Neuron (in vitro differentiated cells): ENCODE data around the gene HMGCS2.

Experiments
- H2AFZ ChIP-seq: one replicate; pipeline ENCODE4 v1.6.1; 2013; ENCODE audit warnings: low read depth, mild to moderate bottlenecking, inconsistent platforms, low read length, moderate library complexity
- H3K27me3 ChIP-seq: one replicate; pipeline ENCODE4 v1.6.1; 2013; ENCODE audit warnings: low read length; ENCODE audit not compliant: insufficient read depth
- H3K36me3 ChIP-seq: one replicate; pipeline ENCODE4 v1.6.1; 2013; ENCODE audit warnings: low read length; ENCODE audit not compliant: insufficient read depth
- H3K4me1 ChIP-seq: one replicate; pipeline ENCODE4 v1.6.1; 2013; ENCODE audit warnings: low read length; ENCODE audit not compliant: insufficient read depth
- H3K4me3 ChIP-seq: 2 replicates; pipeline ENCODE4 v1.5.1; 2013; ENCODE audit warnings: mild to moderate bottlenecking, low read length, moderate library complexity
- H3K9me3 ChIP-seq: one replicate; pipeline ENCODE4 v1.6.1; 2013; ENCODE audit warnings: low read length

The HMGCS2 gene

DNA sequence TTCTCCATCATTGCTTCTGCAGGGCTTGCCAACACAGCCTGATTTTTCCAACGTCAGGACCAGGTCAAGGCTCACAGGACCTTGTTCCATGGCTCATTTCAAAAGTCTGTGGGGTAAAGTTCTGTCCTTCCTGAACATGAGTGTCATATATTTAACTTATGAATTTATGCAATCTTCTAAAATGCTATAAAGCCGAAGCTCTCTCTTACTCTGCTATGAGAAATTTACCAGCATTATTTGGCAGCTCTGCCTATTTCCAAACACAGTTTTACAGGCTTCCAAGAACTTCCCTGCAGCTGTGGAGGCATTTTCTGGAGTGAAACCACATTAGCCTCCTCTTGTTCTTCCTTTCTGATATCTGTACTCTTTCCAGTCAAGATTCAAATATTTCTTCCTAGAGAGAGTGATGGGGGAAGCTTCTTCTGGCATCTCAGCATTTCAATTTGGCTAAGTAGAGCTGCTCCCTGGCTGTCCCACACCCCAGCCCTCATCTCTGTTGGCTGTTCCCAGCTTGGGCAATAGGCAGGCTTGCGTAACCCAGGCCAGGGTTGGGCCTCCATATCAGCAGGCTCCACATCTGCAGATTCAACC is 15.6 kb upstream of the HMGCS2 start:
- Histone ChIP-seq H3K9me3 (no peaks in the 10 kb centered on the region), H3K4me3 (no peak overlapping the region), H3K36me3 (no peaks in the 10 kb centered on the region), H3K4me1 (peaks cover 4% of the 10 kb centered on the region), H2AFZ (no peak overlapping the region), H3K27me3 (peaks cover 2% of the 10 kb centered on the region)

DNA sequence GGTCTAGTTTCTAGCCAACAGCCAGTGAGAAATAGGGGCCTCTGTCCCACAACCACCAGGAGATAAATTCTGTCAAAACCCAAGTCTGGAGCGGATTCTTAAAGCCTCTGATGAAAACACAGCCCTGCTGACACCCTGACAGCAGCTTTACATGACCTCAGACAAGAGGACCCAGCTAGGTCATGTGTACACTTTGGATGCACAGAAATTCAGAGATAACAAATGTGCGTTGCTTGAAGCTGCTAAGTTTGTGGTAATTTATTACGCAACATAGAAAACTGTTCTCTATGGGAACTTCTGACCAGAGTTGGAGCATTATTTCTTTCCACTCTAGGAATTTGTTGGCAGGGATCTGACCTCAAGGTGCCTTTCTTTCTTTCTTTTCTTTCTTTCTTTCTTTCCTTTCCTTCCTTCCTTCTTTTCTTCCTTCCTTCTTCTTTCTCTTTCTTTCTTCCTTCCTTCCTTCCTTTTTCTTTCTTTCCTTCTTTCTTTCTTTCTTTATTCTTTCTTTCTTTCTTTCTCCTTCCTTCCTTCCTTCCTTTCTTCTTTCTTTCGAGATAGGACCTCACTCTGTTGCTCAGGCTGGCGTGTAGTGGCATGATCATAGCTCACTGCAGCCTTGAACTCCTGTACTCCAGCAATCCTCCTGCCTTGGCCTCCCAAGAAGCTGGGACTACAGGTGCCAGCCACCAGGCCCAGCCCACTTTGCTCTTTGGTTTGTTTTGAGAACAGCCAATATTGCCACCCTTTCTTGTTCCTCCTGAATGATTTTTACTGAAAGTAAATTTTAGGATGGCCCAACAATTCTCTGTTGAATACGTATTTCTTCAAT is 14.9 kb upstream of the HMGCS2 start:
- peaks cover 2% of the 10 kb centered on the region for H3K27me3 ChIP-seq

DNA sequence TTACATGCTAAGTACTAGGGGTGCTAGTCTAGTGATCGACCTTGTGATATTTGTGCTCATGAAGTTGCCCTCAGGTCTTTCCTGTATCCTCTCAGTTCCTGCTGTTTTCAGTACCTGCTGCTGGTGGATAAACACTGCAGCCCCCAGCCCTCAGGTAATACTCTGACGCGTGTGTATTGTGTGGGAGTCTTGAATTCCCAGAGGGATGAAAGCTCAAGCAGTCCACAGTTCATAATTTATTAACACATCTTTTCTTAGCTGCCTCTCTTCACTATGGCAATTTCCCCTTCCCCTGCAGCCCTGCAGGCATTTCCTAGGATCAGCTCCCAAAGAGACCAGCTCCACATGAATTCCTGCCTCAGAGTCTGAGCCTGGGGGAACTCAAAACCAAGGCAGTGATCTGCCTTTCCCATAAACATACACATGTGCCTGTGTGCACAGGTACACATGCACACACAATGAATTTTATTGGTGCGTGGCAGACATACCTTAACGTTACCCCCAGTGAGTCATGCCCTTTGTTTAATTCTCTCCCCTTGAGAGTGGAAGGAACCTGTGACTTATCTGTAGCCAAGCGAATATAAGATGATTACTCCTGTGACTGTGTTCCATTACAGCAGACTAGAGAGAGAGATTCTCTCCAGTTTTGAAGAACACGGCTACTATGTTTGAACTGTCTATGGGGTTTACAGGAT is 14.1 kb upstream of the HMGCS2 start:
- Histone ChIP-seq H3K4me3 (no peak overlapping the region), H2AFZ (no peak overlapping the region), H3K27me3 (peaks cover 2% of the 10 kb centered on the region), H3K36me3 (no peaks in the 10 kb centered on the region), H3K9me3 (no peaks in the 10 kb centered on the region), H3K4me1 (peaks cover 4% of the 10 kb centered on the region)

More for the DNA sequence above, 14.9 kb upstream of the HMGCS2 start:
- no peaks in the 10 kb centered on the region for H3K9me3 ChIP-seq
- H3K36me3 ChIP-seq: no peaks in the 10 kb centered on the region
- H3K4me1 ChIP-seq: peaks cover 4% of the 10 kb centered on the region
- no peak overlapping the region for H3K4me3 ChIP-seq
- no peak overlapping the region for H2AFZ ChIP-seq

DNA sequence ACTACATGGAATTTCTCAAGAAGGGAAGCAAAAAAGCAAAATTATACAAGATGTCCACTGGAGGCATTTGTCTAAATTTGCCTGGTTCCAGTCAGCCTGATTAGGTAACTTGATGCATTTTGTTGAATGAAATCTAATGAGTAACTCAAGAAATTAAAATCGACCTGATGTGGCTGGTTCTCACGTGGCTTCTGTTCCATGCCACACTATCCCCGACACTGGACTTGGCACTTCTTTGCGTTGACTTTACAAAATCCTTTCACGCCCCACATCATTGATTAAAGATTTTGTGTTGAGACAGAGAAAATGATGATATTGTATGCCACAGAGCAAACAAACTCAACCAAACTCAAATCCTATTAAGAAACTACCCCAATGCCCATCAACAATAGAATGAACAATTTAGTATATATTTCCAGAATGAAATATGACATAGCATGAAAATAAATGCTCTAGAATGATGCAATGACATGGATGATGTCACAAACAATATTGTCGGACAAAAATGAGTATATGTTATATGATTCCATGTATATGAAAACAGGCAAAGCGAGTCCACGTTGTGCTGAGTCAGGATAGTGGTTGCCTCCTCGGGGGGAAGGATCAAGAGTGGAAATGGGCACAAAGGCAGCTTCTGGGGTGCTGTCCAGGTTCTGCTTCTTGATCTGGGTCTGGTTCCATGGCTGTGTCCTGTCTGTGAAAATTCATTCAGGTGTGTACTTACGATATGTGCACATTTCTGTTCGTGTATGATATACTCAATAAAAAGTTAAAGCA is 12.9 kb upstream of the HMGCS2 start:
- H3K4me1 ChIP-seq: peaks cover 4% of the 10 kb centered on the region
- no peak overlapping the region for H3K4me3 ChIP-seq
- peaks cover 2% of the 10 kb centered on the region for H3K27me3 ChIP-seq
- H2AFZ ChIP-seq: no peak overlapping the region
- H3K9me3 ChIP-seq: no peaks in the 10 kb centered on the region
- H3K36me3 ChIP-seq: no peaks in the 10 kb centered on the region

DNA sequence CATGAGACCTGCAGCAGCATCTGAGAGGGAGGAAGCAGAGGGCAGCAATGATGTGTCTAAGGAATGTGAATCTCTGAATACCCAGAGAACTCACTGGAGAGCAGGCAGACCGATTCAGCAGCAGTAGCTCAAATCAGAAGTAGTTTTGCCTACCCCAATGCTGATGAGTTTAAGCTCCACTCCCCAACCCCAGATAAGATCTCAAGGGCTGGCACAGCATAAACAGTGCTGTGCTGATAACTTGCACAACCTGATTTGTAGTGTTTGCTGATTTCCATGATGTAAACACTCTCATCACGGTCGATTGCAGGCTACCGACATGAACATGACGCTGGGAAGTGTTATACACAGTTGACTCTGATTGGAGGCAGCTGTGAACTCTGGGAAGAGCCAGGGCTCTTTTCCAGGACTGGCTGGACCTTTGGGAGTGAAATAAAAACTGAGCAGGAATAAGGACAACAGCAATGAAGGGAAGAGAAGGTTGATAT is 11.2 kb upstream of the HMGCS2 start:
- H3K4me1 ChIP-seq: no peaks in the 10 kb centered on the region
- H3K27me3 ChIP-seq: peaks cover 2% of the 10 kb centered on the region
- no peak overlapping the region for H3K4me3 ChIP-seq

GRCh38 chr1:119778886-119779560 is 10.3 kb upstream of the HMGCS2 start:
- Histone ChIP-seq H3K4me1 (peaks cover under 1% of the 10 kb centered on the region), H3K9me3 (no peaks in the 10 kb centered on the region), H3K36me3 (no peaks in the 10 kb centered on the region), H2AFZ (no peak overlapping the region), H3K4me3 (no peak overlapping the region), H3K27me3 (peaks cover 2% of the 10 kb centered on the region)

More for the DNA sequence above, 11.2 kb upstream of the HMGCS2 start:
- Histone ChIP-seq H3K36me3 (no peaks in the 10 kb centered on the region), H3K9me3 (no peaks in the 10 kb centered on the region), H2AFZ (no peak overlapping the region)

GRCh38 chr1:119778359-119778758 is 9.7 kb upstream of the HMGCS2 start:
- H3K9me3 ChIP-seq: no peaks in the 10 kb centered on the region
- H3K27me3 ChIP-seq: no peaks in the 10 kb centered on the region
- H3K4me3 ChIP-seq: no peak overlapping the region

GRCh38 chr1:119774746-119775490 is 6.2 kb upstream of the HMGCS2 start:
- no peak overlapping the region for H2AFZ ChIP-seq
- H3K4me3 ChIP-seq: no peak overlapping the region
- no peaks in the 10 kb centered on the region for H3K27me3 ChIP-seq
- no peaks in the 10 kb centered on the region for H3K9me3 ChIP-seq
- H3K4me1 ChIP-seq: peaks cover 4% of the 10 kb centered on the region
- H3K36me3 ChIP-seq: no peaks in the 10 kb centered on the region

More at GRCh38 chr1:119778359-119778758, 9.7 kb upstream of the HMGCS2 start:
- no peak overlapping the region for H2AFZ ChIP-seq
- no peaks in the 10 kb centered on the region for H3K36me3 ChIP-seq
- peaks cover 4% of the 10 kb centered on the region for H3K4me1 ChIP-seq

DNA sequence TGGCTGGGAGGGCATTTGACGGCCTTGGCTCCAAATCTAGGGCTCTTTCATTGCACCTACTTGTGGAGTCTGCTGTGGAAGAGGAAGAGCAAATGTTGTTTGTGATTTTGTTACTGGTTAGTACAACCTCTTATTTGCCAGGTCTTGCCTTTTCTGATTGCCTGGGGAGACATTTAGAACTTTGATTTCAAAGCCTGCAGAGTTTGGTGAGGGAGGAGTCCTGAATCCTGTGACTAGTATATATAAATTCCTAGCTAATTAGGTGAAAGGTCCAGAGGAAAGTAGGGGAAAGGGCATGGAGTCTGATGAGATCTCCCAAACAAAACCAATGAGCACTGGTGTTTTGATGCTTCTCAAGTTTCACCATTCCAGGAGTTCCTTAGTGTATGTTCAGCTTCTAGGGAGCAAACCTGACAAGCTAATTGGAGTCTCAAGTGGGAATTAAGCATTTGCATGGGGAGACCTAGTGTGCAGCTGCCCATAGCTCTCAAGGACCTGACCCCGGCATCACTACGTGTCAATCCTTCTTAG is 5.1 kb upstream of the HMGCS2 start:
- Histone ChIP-seq H3K4me1 (peaks cover 4% of the 10 kb centered on the region), H3K4me3 (no peak overlapping the region), H2AFZ (no peak overlapping the region), H3K27me3 (peaks cover 6% of the 10 kb centered on the region), H3K9me3 (no peaks in the 10 kb centered on the region), H3K36me3 (no peaks in the 10 kb centered on the region)

GRCh38 chr1:119772298-119772697 is 3.6 kb upstream of the HMGCS2 start:
- peaks cover 6% of the 10 kb centered on the region for H3K27me3 ChIP-seq
- H3K4me3 ChIP-seq: no peak overlapping the region
- H3K36me3 ChIP-seq: no peaks in the 10 kb centered on the region
- H3K4me1 ChIP-seq: peaks cover 4% of the 10 kb centered on the region
- H3K9me3 ChIP-seq: no peaks in the 10 kb centered on the region
- no peak overlapping the region for H2AFZ ChIP-seq

DNA sequence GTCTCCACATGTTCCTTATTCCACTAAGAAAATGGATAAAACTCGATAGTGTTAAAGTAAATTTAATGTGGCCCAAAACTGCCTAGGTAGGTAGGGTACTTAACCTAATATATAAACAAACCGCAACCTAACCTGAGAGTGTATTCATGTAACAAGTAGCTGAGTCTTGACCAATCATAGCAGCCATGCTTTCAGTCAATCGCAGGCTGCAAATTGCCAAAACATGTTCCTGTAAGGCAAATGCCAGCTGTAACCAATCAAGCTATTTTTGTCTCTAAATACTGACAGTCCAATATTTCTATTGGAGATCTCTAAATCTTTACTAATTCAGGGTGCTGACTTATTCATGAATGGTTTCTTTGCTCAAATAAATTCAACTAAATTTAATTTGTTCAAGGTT is 3.1 kb upstream of the HMGCS2 start:
- H3K36me3 ChIP-seq: no peaks in the 10 kb centered on the region
- no peak overlapping the region for H2AFZ ChIP-seq
- H3K27me3 ChIP-seq: peaks cover 6% of the 10 kb centered on the region
- no peaks in the 10 kb centered on the region for H3K9me3 ChIP-seq
- no peak overlapping the region for H3K4me3 ChIP-seq
- H3K4me1 ChIP-seq: peaks cover 4% of the 10 kb centered on the region
